ENCODE measurements around the gene FAM24B.

Gene FAM24B

GRCh38 chr10:122830273-122830964 is 49.0 kb downstream of the FAM24B start:
- H3K27me3 ChIP-seq (ENCODE audit: control insufficient read depth, low read length): 0 out of 2 replicates have a peak, but pooled peaks cover 2% of the 10 kb centered on the region
- no peak overlapping the region for H3K27ac ChIP-seq (ENCODE audit: low read depth, low read length)
- no peak overlapping the region for H3K4me2 ChIP-seq (ENCODE audit: low read length)
- TF ChIP-seq EZH2phosphoT487 (IDR thresholded peaks at IDR 0.05; ENCODE audit: borderline replicate concordance, low read length) (no peak), CTCF (IDR thresholded peaks at IDR 0.05; ENCODE audit: low read depth, low read length, poor library complexity, severe bottlenecking) (no peak)
- H4K20me1 ChIP-seq (ENCODE audit: control insufficient read depth, insufficient read depth, low read depth, low read length): no peaks in the 10 kb centered on the region
- no peaks in the 10 kb centered on the region for H3F3A ChIP-seq (ENCODE audit: control insufficient read depth, insufficient read depth)
- no peaks in the 10 kb centered on the region for H3K4me1 ChIP-seq (ENCODE audit: control insufficient read depth, low read length)
- H3K9me2 ChIP-seq (replicated peaks; ENCODE audit: control insufficient read depth, low read length): no peaks in the 10 kb centered on the region
- H3K4me3 ChIP-seq (ENCODE audit: low read length): no peak overlapping the region
- H3K9me3 ChIP-seq (ENCODE audit: control insufficient read depth, insufficient read depth, low read length): no peaks in the 10 kb centered on the region
- H3K36me3 ChIP-seq (ENCODE audit: control insufficient read depth, low read length): peaks cover 13% of the 10 kb centered on the region
- H3K79me2 ChIP-seq (ENCODE audit: control insufficient read depth, low read length): no peaks in the 10 kb centered on the region

- Histone ChIP-seq H3K36me3 (ENCODE audit: control insufficient read depth, low read length) (peaks cover 9% of the 10 kb centered on the region), H3K4me3 (ENCODE audit: low read length) (no peak overlapping the region), H3K9me3 (ENCODE audit: control insufficient read depth, insufficient read depth, low read length) (no peaks in the 10 kb centered on the region), H3K4me1 (ENCODE audit: control insufficient read depth, low read length) (no peaks in the 10 kb centered on the region), H3F3A (ENCODE audit: control insufficient read depth, insufficient read depth) (no peaks in the 10 kb centered on the region), H3K79me2 (ENCODE audit: control insufficient read depth, low read length) (no peaks in the 10 kb centered on the region), H4K20me1 (ENCODE audit: control insufficient read depth, insufficient read depth, low read depth, low read length) (no peaks in the 10 kb centered on the region), H3K27ac (ENCODE audit: low read depth, low read length) (no peak overlapping the region), H3K9me2 (replicated peaks; ENCODE audit: control insufficient read depth, low read length) (no peaks in the 10 kb centered on the region), H3K4me2 (ENCODE audit: low read length) (no peak overlapping the region), H3K27me3 (ENCODE audit: control insufficient read depth, low read length) (peaks cover 2% of the 10 kb centered on the region; the same call in 1 of the 2 replicates)
- TF ChIP-seq EZH2phosphoT487 (IDR thresholded peaks at IDR 0.05; ENCODE audit: borderline replicate concordance, low read length) (no peak), CTCF (IDR thresholded peaks at IDR 0.05; ENCODE audit: low read depth, low read length, poor library complexity, severe bottlenecking) (no peak)
Observed at GRCh38 chr10:122829454-122829853, 49.9 kb downstream of the FAM24B start.

- H3K27me3 ChIP-seq (ENCODE audit: control insufficient read depth, low read length): peaks cover 6% of the 10 kb centered on the region
- no peak overlapping the region for H3K4me3 ChIP-seq (ENCODE audit: low read length)
- no peaks in the 10 kb centered on the region for H3K79me2 ChIP-seq (ENCODE audit: control insufficient read depth, low read length)
- H3K4me1 ChIP-seq (ENCODE audit: control insufficient read depth, low read length): no peaks in the 10 kb centered on the region
- H3K36me3 ChIP-seq (ENCODE audit: control insufficient read depth, low read length): peaks cover 5% of the 10 kb centered on the region
- H3K9me3 ChIP-seq (ENCODE audit: control insufficient read depth, insufficient read depth, low read length): no peaks in the 10 kb centered on the region
- no peak overlapping the region for H3K27ac ChIP-seq (ENCODE audit: low read depth, low read length)
- H3K4me2 ChIP-seq (ENCODE audit: low read length): no peak overlapping the region
- no peaks in the 10 kb centered on the region for H3F3A ChIP-seq (ENCODE audit: control insufficient read depth, insufficient read depth)
- no peaks in the 10 kb centered on the region for H4K20me1 ChIP-seq (ENCODE audit: control insufficient read depth, insufficient read depth, low read depth, low read length)
- no peak for TF ChIP-seq EZH2phosphoT487 (IDR thresholded peaks at IDR 0.05; ENCODE audit: borderline replicate concordance, low read length)
- TF ChIP-seq CTCF (IDR thresholded peaks at IDR 0.05; ENCODE audit: low read depth, low read length, poor library complexity, severe bottlenecking): no peak
- no peaks in the 10 kb centered on the region for H3K9me2 ChIP-seq (replicated peaks; ENCODE audit: control insufficient read depth, low read length)
Observed at GRCh38 chr10:122828716-122829255, 50.6 kb downstream of the FAM24B start.

All from DOHH2 (cell line).